ENCODE measurements around the gene ASTN2.

GRCh38 chr9:116905171-116905588, 509.7 kb downstream of the ASTN2 start:
- TF ChIP-seq, protein P1, sequence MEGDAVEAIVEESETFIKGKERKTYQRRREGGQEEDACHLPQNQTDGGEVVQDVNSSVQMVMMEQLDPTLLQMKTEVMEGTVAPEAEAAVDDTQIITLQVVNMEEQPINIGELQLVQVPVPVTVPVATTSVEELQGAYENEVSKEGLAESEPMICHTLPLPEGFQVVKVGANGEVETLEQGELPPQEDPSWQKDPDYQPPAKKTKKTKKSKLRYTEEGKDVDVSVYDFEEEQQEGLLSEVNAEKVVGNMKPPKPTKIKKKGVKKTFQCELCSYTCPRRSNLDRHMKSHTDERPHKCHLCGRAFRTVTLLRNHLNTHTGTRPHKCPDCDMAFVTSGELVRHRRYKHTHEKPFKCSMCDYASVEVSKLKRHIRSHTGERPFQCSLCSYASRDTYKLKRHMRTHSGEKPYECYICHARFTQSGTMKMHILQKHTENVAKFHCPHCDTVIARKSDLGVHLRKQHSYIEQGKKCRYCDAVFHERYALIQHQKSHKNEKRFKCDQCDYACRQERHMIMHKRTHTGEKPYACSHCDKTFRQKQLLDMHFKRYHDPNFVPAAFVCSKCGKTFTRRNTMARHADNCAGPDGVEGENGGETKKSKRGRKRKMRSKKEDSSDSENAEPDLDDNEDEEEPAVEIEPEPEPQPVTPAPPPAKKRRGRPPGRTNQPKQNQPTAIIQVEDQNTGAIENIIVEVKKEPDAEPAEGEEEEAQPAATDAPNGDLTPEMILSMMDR (IDR thresholded peaks at IDR 0.05), result no peak
- no peak for TF ChIP-seq POLR2A (IDR thresholded peaks at IDR 0.05)

Data from Peyer's patch (tissue), 4 donors.